Neural progenitor cell (in vitro differentiated cells): ENCODE data around the gene PANK4. TPM values are rescaled to one million over a fixed set of nuclear protein-coding genes. Genes with fewer than 3 reads are reported as not detected.

Experiments
- DNase-seq: peaks from one replicate; pipeline ENCODE4 v3.0.0-alpha.2; 2016; ENCODE audit warnings: low spot score
- H2AFZ ChIP-seq: fragments of 200-600 bp; sonication (generic); replicated peaks from 2 replicates; pipeline ENCODE4 v1.6.1; 2016; ENCODE audit warnings: antibody characterized with exemption
- H3F3A ChIP-seq: fragments of 200-600 bp; sonication (generic); 2 replicates; pipeline ENCODE4 v1.6.1; 2016; ENCODE audit warnings: antibody characterized with exemption, low read depth
- H3K27ac ChIP-seq: fragments of 200-600 bp; sonication (generic); 2 replicates; pipeline ENCODE4 v1.5.1; 2016; ENCODE audit warnings: mild to moderate bottlenecking
- H3K27me3 ChIP-seq: fragments of 200-600 bp; sonication (generic); 2 replicates; pipeline ENCODE4 v1.6.1; 2016; ENCODE audit warnings: mild to moderate bottlenecking, moderate library complexity
- H3K36me3 ChIP-seq: fragments of 200-600 bp; sonication (generic); 2 replicates; pipeline ENCODE4 v1.5.1; 2016
- H3K4me1 ChIP-seq: fragments of 200-600 bp; sonication (generic); 2 replicates; pipeline ENCODE4 v1.6.1; 2016; ENCODE audit warnings: mixed run types
- H3K4me2 ChIP-seq: fragments of 200-600 bp; sonication (generic); 2 replicates; pipeline ENCODE4 v1.6.1; 2016
- H3K4me3 ChIP-seq: fragments of 200-600 bp; sonication (generic); 2 replicates; pipeline ENCODE4 v1.5.1; 2016
- H3K79me2 ChIP-seq: fragments of 200-600 bp; sonication (generic); 2 replicates; pipeline ENCODE4 v1.6.1; 2016; ENCODE audit warnings: low read depth
- H3K9ac ChIP-seq: fragments of 200-600 bp; sonication (generic); 2 replicates; pipeline ENCODE4 v1.6.1; 2016
- H3K9me3 ChIP-seq: fragments of 200-600 bp; sonication (generic); 2 replicates; pipeline ENCODE4 v1.5.1; 2016; ENCODE audit warnings: low read depth
- H4K20me1 ChIP-seq: fragments of 200-600 bp; sonication (generic); 2 replicates; pipeline ENCODE4 v1.6.1; 2016; ENCODE audit warnings: low read depth
- H3K27ac Mint-ChIP-seq: 3 replicates; pipeline ENCODE4 v1.8.0; 2021; ENCODE audit warnings: mixed read lengths
- H3K27me3 Mint-ChIP-seq: 2 replicates; pipeline ENCODE4 v1.8.0; 2022; ENCODE audit warnings: low read depth, mild to moderate bottlenecking, inconsistent platforms, moderate library complexity, mixed read lengths; ENCODE audit not compliant: insufficient read depth
- H3K36me3 Mint-ChIP-seq: 3 replicates; pipeline ENCODE4 v1.8.0; 2021; ENCODE audit warnings: mixed read lengths
- H3K4me1 Mint-ChIP-seq: 3 replicates; pipeline ENCODE4 v1.8.0; 2021; ENCODE audit warnings: mixed read lengths
- H3K4me3 Mint-ChIP-seq: 3 replicates; pipeline ENCODE4 v1.8.0; 2021; ENCODE audit warnings: mild to moderate bottlenecking, moderate library complexity, mixed read lengths
- H3K9me3 Mint-ChIP-seq: 3 replicates; pipeline ENCODE4 v1.8.0; 2020; ENCODE audit warnings: mixed read lengths
- CTCF ChIP-seq: fragments of 200-600 bp; sonication (generic); IDR thresholded peaks from 2 replicates; pipeline ENCODE4 v1.5.1; 2017; ENCODE audit warnings: antibody characterized with exemption, mild to moderate bottlenecking
- EZH2 ChIP-seq: fragments of 200-600 bp; sonication (generic); IDR thresholded peaks from 2 replicates; pipeline ENCODE4 v1.6.1; 2017; ENCODE audit warnings: antibody characterized with exemption, mild to moderate bottlenecking, moderate library complexity
- EZH2phosphoT487 ChIP-seq: fragments of 200-600 bp; sonication (generic); IDR thresholded peaks from 2 replicates; pipeline ENCODE4 v1.6.1; 2017; ENCODE audit warnings: antibody characterized with exemption
- total RNA-seq: library from RNA; depleted of rRNA; stranded (reverse); fragments of >200 nt; gene quantifications from 2 replicates; pipeline ENCODE4 v1.2.3, GENCODE V29; 2015; ENCODE audit warnings: low replicate concordance

Gene PANK4
- total RNA-seq, 1 donor from 2014 or later, result 30.6 TPM

GRCh38 chr1:2522230-2522629 lies 4.2 kb downstream of the PANK4 start:
- no peak overlapping the region for H2AFZ ChIP-seq
- H3F3A ChIP-seq, result no peaks in the 10 kb centered on the region
- TF ChIP-seq CTCF (no peak), EZH2phosphoT487 (no peak), EZH2 (no peak)
- Mint-ChIP-seq H3K9me3 (no peaks in the 10 kb centered on the region), H3K4me1 (peaks cover 25% of the 10 kb centered on the region), H3K27ac (no peak overlapping the region), H3K36me3 (peaks cover 8% of the 10 kb centered on the region), H3K4me3 (no peak overlapping the region), H3K27me3 (peaks cover 6% of the 10 kb centered on the region)
- peaks cover 75% of the 10 kb centered on the region for H4K20me1 ChIP-seq
- peaks cover 44% of the 10 kb centered on the region for H3K79me2 ChIP-seq
- H3K9me3 ChIP-seq, result no peaks in the 10 kb centered on the region
- H3K27ac ChIP-seq, result no peak overlapping the region
- peaks cover 8% of the 10 kb centered on the region for H3K27me3 ChIP-seq
- no peaks in the 10 kb centered on the region for H3K36me3 ChIP-seq
- no peak overlapping the region for H3K4me2 ChIP-seq
- no peak for DNase-seq
- H3K4me1 ChIP-seq, result peaks cover 20% of the 10 kb centered on the region
- no peak overlapping the region for H3K9ac ChIP-seq
- no peak overlapping the region for H3K4me3 ChIP-seq

- Histone ChIP-seq H3K27ac (no peak overlapping the region), H3K4me1 (peaks cover 16% of the 10 kb centered on the region), H3K4me3 (no peak overlapping the region), H2AFZ (no peak overlapping the region), H3K36me3 (no peaks in the 10 kb centered on the region), H3K9ac (no peak overlapping the region), H3K27me3 (no peaks in the 10 kb centered on the region), H3K4me2 (no peak overlapping the region), H3K79me2 (peaks cover 42% of the 10 kb centered on the region), H3F3A (no peaks in the 10 kb centered on the region), H4K20me1 (peaks cover 81% of the 10 kb centered on the region), H3K9me3 (no peaks in the 10 kb centered on the region)
- DNase-seq, result no peak
- Mint-ChIP-seq H3K9me3 (no peaks in the 10 kb centered on the region), H3K27ac (no peak overlapping the region), H3K4me1 (peaks cover 20% of the 10 kb centered on the region), H3K27me3 (peaks cover 2% of the 10 kb centered on the region), H3K4me3 (no peak overlapping the region), H3K36me3 (peaks cover 10% of the 10 kb centered on the region)
- TF ChIP-seq EZH2 (no peak), EZH2phosphoT487 (no peak), CTCF (no peak)
Observed at GRCh38 chr1:2520806-2521205, 5.6 kb downstream of the PANK4 start.

GRCh38 chr1:2520206-2520605 lies 6.2 kb downstream of the PANK4 start:
- Histone ChIP-seq H3K4me1 (peaks cover 12% of the 10 kb centered on the region), H3K9ac (no peak overlapping the region), H4K20me1 (peaks cover 78% of the 10 kb centered on the region), H2AFZ (no peak overlapping the region), H3K4me2 (no peak overlapping the region), H3K27me3 (no peaks in the 10 kb centered on the region), H3K27ac (no peak overlapping the region), H3K79me2 (peaks cover 36% of the 10 kb centered on the region), H3K4me3 (no peak overlapping the region), H3K36me3 (no peaks in the 10 kb centered on the region), H3F3A (no peaks in the 10 kb centered on the region), H3K9me3 (no peaks in the 10 kb centered on the region)
- H3K4me1 Mint-ChIP-seq, result peaks cover 17% of the 10 kb centered on the region
- TF ChIP-seq CTCF (no peak), EZH2 (no peak), EZH2phosphoT487 (no peak)
- H3K36me3 Mint-ChIP-seq, result peaks cover 10% of the 10 kb centered on the region
- H3K27ac Mint-ChIP-seq, result no peak overlapping the region
- DNase-seq, result no peak
- H3K4me3 Mint-ChIP-seq, result no peak overlapping the region
- peaks cover 2% of the 10 kb centered on the region for H3K27me3 Mint-ChIP-seq
- no peaks in the 10 kb centered on the region for H3K9me3 Mint-ChIP-seq
